Chondrocyte (in vitro differentiated cells): Measurements from ENCODE around the gene PRKCB. TPM values are rescaled to one million over a fixed set of nuclear protein-coding genes. Genes with fewer than 3 reads are reported as not detected.
"Not testable (repeated sequence)": the region's sequence is repeated elsewhere in the genome, so short reads cannot be mapped to it uniquely, and the experiment has no call there.

Experiments
- DNase-seq: peaks from one replicate; pipeline ENCODE4 v3.0.0; 2021; ENCODE audit warnings: mixed read lengths, low spot score
- H3K27ac Mint-ChIP-seq: one replicate; pipeline ENCODE4 v1.8.0; 2021; ENCODE audit warnings: mild to moderate bottlenecking, moderate library complexity, mixed read lengths; ENCODE audit not compliant: unreplicated experiment
- H3K27me3 Mint-ChIP-seq: 2 replicates; pipeline ENCODE4 v1.8.0; 2021; ENCODE audit warnings: low read depth, mixed read lengths
- H3K36me3 Mint-ChIP-seq: 2 replicates; pipeline ENCODE4 v1.8.0; 2021; ENCODE audit warnings: low read depth, mixed read lengths
- H3K4me1 Mint-ChIP-seq: 2 replicates; pipeline ENCODE4 v1.8.0; 2021; ENCODE audit warnings: low read depth, mild to moderate bottlenecking, mixed read lengths
- H3K4me3 Mint-ChIP-seq: one replicate; pipeline ENCODE4 v1.8.0; 2021; ENCODE audit warnings: mild to moderate bottlenecking, moderate library complexity, mixed read lengths; ENCODE audit not compliant: unreplicated experiment
- H3K9me3 Mint-ChIP-seq: 2 replicates; pipeline ENCODE4 v1.8.0; 2021; ENCODE audit warnings: low read depth, mixed read lengths
- CTCF ChIP-seq: fragments of 200-600 bp; sonication (generic); IDR thresholded peaks from 2 replicates; pipeline ENCODE4 v1.5.0; 2021; ENCODE audit warnings: antibody characterized with exemption, mild to moderate bottlenecking, moderate library complexity
- total RNA-seq: library from RNA; stranded (reverse); gene quantifications from 3 replicates; pipeline ENCODE4 v1.2.1, GENCODE V29; 2021

Gene PRKCB
- total RNA-seq, 1 donor from 2014 or later = not detected

- Mint-ChIP-seq H3K4me3 (no peak overlapping the region), H3K4me1 (peaks cover 11% of the 10 kb centered on the region), H3K27ac (no peak overlapping the region), H3K9me3 (no peaks in the 10 kb centered on the region), H3K36me3 (no peaks in the 10 kb centered on the region), H3K27me3 (peaks cover 2% of the 10 kb centered on the region)
- no peak for TF ChIP-seq CTCF
- no peak for DNase-seq
Measured at GRCh38 chr16:23908790-23909189, 73.0 kb downstream of the PRKCB start.

- H3K27me3 Mint-ChIP-seq = peaks cover 2% of the 10 kb centered on the region
- no peak for DNase-seq
- peaks cover 5% of the 10 kb centered on the region for H3K4me1 Mint-ChIP-seq
- no peaks in the 10 kb centered on the region for H3K9me3 Mint-ChIP-seq
- H3K36me3 Mint-ChIP-seq = no peaks in the 10 kb centered on the region
- no peak for TF ChIP-seq CTCF
- H3K4me3 Mint-ChIP-seq = no peak overlapping the region
- no peak overlapping the region for H3K27ac Mint-ChIP-seq
Measured at GRCh38 chr16:23909792-23910418, 74.1 kb downstream of the PRKCB start.

- no peak for TF ChIP-seq CTCF
- Mint-ChIP-seq H3K9me3 (peaks cover 4% of the 10 kb centered on the region), H3K27me3 (peaks cover 2% of the 10 kb centered on the region), H3K4me3 (no peak overlapping the region), H3K36me3 (no peaks in the 10 kb centered on the region), H3K27ac (no peak overlapping the region), H3K4me1 (no peaks in the 10 kb centered on the region)
- DNase-seq = no peak
Measured at GRCh38 chr16:23914946-23915530, 79.3 kb downstream of the PRKCB start.

GRCh38 chr16:23916552-23916951 lies 80.8 kb downstream of the PRKCB start:
- not testable (repeated sequence) for H3K4me3 Mint-ChIP-seq, H3K27ac Mint-ChIP-seq, H3K4me1 Mint-ChIP-seq, H3K9me3 Mint-ChIP-seq, H3K27me3 Mint-ChIP-seq, H3K36me3 Mint-ChIP-seq, DNase-seq

GRCh38 chr16:23917621-23918020 lies 81.8 kb downstream of the PRKCB start:
- Mint-ChIP-seq H3K36me3 (no peaks in the 10 kb centered on the region), H3K4me3 (no peak overlapping the region), H3K27ac (no peak overlapping the region), H3K4me1 (no peaks in the 10 kb centered on the region), H3K27me3 (peaks cover 2% of the 10 kb centered on the region), H3K9me3 (peaks cover 4% of the 10 kb centered on the region)
- DNase-seq = no peak
- no peak for TF ChIP-seq CTCF

GRCh38 chr16:23920446-23920845 lies 84.7 kb downstream of the PRKCB start:
- DNase-seq = no peak
- no peak overlapping the region for H3K4me3 Mint-ChIP-seq
- peaks cover 9% of the 10 kb centered on the region for H3K9me3 Mint-ChIP-seq
- H3K27ac Mint-ChIP-seq = no peak overlapping the region
- no peaks in the 10 kb centered on the region for H3K4me1 Mint-ChIP-seq
- no peak for TF ChIP-seq CTCF
- no peaks in the 10 kb centered on the region for H3K27me3 Mint-ChIP-seq
- no peaks in the 10 kb centered on the region for H3K36me3 Mint-ChIP-seq
